SU-DHL-6 (cell line): Measurements from ENCODE around the gene CTDP1.

Experiments used
- CTCF ChIP-seq: fragments of 200-600 bp; sonication (generic); IDR thresholded peaks from one replicate; pipeline ENCODE4 v1.5.1; 2017; ENCODE audit warnings: antibody characterized with exemption, mild to moderate bottlenecking, low read length, moderate library complexity; ENCODE audit not compliant: insufficient read depth, poor library complexity, severe bottlenecking
- EZH2phosphoT487 ChIP-seq: fragments of 200-600 bp; sonication (generic), shearing (Covaris generic); conservative IDR thresholded peaks from 2 replicates; pipeline ENCODE4 v1.6.1; 2018; ENCODE audit warnings: mild to moderate bottlenecking, antibody characterized with exemption, low read length, moderate library complexity, mixed read lengths

- TF ChIP-seq CTCF (no peak), EZH2phosphoT487 (no peak)
Observed at GRCh38 chr18:79637921-79638909, 41.4 kb upstream of the CTDP1 start.
